Mesenteric fat pad (tissue), 1 donor: ENCODE measurements around the gene DNAJC15. TPM values are rescaled to one million over a fixed set of nuclear protein-coding genes. Genes with fewer than 3 reads are reported as not detected.

Experiments
- DNase-seq: peaks from one replicate; pipeline ENCODE4 v3.0.0-alpha.2; 2020; ENCODE audit warnings: low spot score
- total RNA-seq: library from RNA; stranded (reverse); fragmentation: NEBNext Ultra II Directional; extraction: Animal tissue kit (Norgen Biotek cat#: 25700); gene quantifications from one replicate; pipeline ENCODE4 v1.2.1, GENCODE V29; 2021
- donor health status: DM: yes; HTN: yes; CAD: no.

Gene DNAJC15
- total RNA-seq, 1 donor from 2014 or later = 19.5 TPM

DNA sequence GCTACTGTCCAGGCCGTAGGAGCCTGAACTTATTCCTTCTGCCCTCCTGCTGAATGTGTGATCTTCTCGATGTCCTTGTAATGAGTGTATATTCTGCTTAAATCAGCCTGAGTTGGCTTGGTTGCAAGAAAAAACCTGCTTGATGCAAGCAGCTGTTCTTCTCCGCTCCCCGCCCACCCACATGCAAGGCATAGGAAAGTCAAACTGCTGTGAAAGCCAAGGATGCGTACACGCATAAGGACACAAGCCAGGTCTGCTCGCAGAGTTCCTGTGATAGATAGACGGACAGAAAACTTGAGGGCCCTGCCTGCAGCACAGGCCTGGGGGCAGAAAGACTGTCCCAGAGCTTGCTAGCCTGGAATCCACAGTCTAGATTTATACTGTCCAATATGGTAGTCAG is 101.1 kb downstream of the DNAJC15 start:
- no peak for DNase-seq

DNA sequence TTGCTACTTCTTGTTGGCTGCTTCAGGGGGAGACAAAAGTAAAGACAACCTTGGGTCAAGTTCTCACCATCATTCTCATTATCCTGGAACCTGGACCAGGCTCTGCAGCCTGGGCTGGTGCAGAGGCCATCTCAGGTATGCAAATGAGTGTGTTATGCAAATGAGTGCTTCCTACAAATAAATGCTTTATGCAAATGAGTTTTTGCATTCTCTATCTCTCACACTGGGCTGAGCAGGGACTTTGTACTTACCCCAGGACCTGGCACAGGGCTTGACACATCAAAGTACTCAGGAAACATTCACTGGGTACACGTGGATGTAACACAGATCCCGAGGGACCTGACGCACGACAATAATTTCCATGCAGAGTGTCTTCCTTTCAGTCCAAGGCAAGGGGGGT is 103.0 kb downstream of the DNAJC15 start:
- DNase-seq = peak; percentile 41

DNA sequence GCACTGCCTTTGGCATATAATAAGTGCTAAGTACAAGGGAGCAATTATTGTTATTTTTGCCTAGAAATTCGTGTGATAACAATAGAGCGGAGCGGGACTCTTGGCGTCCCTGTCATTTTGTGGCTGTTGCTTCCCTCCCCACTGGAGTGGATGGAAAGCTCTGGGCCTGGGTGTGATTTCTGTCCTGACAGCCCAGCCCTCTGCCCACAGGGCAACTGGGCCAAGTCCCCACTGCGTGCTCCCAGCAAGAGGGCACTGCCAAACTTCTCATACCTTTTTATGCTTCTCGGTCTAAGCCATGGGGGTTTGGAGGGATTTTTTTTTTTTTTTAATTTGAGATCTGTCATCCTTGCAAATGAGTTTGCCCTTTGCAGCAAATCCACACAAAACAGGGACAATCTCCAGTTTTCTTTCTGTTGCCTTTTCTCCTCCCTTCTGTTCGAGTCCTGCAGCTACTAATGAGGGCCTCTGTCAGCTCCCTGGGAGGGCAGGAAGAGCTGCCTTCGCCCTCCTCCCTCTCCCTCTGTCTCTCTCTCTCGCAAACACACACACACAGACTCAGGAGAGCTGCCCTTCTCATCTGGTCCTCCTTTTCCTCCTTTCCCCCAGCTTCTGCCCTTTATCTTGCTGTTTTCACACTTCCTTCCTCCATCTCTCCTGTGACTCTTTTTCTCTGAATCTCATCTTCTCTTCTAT is 103.9 kb downstream of the DNAJC15 start:
- peak; percentile 30 for DNase-seq

DNA sequence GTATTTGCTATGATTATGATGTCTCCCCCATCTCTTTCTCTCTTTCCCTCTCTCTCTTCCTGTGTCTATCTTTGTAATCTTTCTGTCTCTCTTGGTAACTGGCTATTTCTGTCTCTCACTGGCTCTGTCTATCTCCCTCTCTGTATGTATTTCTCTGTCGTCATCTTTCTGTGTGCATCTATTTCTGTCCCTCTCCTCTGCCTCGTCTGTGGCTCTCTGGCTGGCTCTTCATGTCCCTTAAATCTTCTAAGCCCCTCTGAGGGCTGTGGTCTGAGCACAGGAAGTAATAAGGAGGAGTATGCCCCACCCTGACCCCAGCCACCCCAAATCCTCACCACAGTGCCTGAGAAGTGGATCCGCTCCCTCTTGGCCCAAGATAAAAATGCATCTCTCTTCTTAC is 104.4 kb downstream of the DNAJC15 start:
- no peak for DNase-seq

DNA sequence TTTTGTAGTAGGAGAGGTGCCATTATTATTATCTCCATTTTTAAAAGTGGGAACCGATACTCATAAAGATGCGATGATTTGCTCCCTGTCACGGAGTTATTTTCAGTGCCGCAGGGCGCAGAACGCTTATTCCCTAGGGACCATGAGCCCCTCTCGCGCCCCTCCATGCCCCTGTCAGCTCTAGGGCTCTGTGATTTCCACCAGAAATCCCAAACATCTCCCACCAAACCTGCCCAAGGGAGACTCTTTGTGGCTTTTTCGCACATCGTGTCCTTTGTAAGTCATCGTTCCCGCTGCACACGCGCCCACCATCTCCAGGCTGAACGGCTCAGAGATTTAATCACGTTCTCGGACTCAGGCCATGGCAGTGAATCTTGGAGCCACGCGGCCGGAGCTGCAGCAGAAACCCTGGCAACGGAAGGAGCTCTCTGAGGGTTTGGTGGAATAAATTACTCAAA is 105.1 kb downstream of the DNAJC15 start:
- DNase-seq = no peak

DNA sequence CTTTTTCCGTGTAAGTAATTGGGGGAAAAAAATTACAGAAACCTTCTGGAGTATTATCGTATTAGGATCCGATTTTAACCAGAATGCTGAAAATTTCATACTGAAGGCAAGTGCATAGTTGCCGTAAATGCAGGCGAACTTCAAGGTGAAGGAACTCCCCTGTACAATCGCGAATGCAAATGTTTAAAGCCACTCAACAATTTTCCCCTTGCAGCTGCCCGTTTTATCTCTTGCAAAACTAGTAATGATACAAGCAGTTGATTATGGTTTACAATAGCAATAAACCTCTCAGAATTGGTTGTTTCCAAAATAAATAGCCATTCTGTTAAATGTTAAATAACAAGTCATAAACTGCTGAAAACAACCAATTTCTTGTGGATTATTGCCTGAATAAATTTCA is 105.7 kb downstream of the DNAJC15 start:
- no peak for DNase-seq

DNA sequence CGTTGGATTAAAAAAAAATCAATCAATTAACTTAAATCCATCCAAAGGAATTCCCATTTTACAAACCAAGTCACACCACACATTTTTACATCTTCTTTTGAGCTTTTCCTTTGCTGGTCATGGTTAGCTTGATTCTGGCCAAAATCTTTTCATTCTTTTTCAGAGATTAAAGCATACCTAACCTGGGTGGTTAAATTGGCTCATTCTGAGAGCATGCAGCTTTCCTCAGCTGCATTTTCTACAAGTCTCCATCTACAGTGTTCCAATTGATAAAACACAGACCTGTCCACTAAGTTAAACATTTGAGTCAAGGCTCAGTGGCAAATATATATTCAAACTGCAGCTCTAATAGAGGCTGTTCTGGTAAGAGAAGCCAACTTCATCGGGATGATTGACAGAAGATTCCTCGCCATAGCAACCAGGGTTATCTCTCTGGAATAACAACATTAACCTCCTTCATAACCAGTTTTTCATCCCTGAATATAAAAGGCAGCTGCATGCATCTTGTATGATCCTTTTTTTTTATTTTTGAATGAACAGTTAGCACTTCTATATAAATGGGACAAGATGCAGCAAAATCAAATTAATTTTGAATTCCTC is 106.2 kb downstream of the DNAJC15 start:
- DNase-seq = no peak

DNA sequence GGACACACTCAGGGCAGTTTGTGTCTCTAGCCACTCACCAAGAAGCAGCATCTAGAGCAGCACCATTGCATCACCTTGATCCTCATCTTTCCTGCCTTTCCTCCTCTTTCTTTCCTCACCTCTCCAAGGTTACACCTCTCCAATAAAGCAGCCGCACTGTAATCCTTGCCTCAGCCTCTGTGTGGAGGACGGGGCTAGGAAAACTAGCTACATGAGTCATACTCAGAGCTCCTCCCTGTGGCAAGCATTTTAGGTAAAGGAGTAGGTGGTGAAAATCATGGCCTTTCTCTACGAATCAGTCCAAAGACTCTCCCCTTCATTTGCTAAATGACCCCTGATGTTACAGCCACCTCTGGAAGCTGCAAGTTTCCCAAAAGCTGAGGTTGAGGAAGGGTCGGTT is 108.9 kb downstream of the DNAJC15 start:
- DNase-seq = no peak

DNA sequence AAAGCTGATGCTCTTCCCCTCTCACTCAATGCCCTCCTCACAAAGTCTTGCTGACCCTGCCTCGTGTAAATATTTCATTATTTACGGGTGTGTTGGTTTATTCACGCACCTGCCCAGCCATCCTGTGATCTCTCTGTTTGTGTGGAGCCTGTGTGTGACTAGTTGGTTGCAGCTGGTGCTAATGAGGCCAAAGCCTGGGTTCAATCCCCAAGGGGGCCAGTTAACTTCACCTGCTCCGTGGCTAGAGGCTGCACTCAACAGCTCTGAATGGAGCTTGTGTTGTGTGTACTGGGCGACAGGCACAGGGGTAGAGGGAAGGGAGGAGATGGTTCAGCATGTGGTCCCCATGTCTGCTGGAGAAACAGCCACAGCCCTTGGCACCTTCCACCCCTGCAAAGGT is 109.5 kb downstream of the DNAJC15 start:
- no peak for DNase-seq

DNA sequence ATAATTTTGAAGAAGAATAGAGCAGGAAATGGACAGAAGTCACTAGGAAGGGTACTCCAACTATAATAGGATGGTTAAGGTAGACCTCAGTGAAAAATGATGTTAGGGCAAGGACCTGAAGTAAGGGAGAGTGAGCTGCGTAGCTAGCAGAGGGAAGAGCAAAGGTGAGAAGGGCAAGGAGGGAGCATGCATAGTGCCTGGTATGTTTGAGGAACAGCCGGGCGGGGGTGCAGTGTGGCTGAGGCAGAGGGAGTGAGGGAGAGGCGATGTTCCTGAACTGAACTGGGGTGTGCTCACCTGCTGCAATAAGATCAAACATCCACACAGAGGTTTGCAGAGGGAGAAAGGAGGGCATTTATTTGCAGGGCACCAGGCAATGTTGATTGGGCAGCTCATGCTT is 110.4 kb downstream of the DNAJC15 start:
- DNase-seq = no peak

DNA sequence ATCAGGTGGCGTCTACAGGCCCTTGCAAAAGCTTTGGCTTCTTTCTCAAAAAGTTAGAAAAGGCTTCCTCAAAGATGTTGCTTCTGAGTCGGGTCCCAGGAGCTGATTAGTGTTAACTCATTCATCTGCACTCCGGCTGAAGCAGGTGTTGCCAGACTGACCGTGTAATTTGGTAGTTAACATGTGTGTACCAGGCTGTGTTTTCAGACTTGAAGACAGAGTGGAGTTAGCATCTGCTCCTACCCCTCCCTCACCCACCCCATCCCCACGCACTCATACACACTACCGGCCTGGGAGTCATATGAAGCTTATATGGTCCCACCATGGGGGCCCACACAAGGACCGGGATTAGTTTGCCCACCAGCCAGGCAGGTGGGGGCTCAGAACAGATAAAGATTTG is 111.5 kb downstream of the DNAJC15 start:
- DNase-seq = no peak

DNA sequence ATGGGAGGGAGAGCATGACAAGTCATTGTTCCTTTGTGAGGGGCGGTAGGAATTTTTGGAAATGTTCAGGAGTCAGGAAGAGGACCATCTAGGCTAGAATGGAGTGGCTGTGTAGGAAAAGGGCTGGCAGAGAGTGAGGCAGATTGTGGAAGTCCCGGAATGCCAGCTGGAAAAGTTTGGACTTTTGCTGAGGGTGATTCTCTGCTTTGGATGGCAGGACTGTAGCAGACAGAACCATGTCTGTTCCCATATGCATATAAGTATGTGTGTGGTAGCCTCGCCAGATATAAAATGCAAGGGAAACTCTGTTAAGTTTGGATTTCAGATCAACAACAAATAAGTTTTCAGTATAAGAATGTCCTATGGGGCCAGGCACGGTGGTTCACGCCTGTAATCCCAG is 112.1 kb downstream of the DNAJC15 start:
- no peak for DNase-seq

DNA sequence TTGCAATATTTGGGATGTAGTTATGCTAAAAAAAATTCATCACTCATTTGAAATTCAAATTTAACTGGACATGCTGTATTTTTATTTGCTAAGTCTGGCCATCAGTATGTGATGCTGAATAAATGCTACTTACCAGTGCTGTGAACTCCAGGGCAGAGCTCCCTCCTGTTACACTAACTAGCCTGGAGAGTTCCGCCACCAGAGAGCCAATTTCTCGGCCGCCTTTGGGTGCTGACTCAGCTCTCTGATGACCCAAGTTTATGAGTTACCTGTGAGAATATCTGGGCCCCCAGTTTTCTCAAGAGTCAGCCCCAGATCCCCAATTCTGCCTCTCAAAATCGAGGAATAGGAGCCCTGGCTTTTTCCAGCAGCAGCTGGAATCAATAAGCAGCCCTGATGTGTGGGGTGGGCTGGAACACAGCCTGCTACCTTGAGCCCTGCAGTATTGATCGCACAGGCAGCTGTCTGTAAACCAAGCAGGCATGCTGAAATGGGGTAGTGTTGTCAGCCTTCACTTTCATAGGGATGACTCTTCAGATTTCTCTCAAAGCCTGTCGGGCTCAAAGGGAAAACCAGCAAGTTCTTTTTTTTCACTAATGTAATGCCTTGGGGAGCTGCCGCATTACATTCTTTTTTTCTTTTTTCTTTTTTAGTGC is 113.7 kb downstream of the DNAJC15 start:
- DNase-seq = no peak

DNA sequence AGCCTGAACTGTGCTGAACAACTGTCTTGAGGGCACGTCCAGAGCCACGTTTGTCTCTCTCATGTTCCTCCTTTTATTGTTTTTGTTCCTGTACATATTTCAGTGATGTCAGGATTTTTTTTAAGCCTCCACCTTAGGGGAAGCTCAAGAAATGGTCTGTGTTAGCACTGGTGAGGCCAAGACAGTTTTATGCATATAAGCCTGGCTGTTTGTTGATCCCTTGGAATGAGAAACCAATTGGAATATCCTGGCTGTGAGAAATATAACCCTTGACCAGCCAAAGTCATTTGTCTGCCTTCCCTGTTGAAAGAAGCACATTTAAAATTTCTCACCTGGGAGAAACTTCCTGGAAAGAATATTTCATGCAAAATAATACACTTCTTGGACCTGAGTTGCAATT is 115.8 kb downstream of the DNAJC15 start:
- DNase-seq = no peak

DNA sequence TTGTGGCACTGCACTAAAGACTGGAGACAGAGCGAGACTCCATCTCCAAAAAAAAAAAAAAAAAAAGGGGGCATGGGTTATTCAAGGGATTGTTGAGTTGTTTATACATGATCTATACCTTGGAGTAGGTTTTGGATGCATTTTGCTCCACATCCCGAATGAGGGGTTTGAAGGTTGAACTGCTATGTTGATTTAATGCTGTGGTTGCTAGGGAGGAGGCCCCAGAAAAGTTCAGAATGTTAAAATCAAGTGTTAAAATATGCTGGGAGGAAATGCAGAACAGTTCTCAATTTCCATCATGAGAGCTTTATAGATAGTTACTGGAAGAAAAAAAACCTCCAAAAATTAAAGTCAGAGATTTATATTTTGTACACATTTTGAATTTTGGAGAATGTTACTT is 116.5 kb downstream of the DNAJC15 start:
- DNase-seq = no peak

DNA sequence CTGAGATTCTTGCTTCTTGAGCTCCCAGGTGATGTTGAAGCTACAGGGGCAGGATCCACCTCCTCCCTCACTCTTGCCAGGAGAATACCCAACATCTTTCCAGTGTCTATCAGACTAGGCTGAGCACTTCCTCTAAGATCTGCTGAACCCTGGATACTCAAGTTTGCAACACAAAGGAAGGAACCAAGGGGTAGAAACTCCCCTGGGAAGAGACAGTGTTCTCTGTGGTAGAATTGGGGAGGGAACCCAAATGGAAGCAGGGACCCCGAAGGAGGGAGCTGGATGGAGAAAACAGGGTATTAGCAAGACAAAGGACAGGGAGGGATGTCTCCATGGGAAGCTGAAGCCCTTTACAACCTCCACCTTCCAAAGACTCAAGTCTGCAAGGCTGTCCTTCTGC is 117.6 kb downstream of the DNAJC15 start:
- no peak for DNase-seq

DNA sequence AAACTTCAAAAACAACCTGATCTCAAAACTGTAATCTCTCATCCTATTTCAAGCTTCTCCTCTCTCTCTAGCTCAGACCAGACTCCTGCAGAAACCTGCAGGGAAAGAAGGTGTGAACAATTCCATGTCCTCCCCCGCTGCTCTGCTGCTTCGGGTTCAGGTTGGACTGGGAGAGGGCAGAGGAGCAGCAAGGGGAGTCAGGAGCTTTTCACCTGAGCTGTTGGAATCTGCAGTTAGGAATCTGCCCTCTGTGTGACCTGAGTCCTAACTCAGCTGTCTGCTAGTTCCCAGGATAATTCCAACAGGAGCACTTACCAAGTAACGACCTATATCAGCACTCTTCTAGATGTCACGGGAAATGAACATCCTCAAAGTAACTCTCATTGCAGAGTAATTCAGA is 118.3 kb downstream of the DNAJC15 start:
- DNase-seq = no peak

DNA sequence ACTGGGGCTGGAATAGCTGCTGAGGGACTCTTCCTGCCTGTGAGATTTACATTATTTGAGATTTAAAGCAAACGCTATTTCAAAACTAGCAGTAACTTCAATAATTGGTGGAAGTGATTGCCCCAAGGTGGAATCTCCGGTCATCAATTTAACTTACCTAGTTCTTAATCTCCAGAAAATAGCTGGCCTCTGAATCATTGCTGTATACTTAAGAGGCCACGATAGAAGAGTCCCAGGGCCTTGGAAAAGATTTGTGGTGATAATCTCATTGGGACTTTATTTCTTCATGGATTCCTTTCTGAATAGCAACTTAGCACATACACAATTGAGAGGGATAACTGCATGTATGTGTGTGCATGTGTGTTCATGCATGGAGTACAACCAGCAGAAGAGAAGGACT is 120.2 kb downstream of the DNAJC15 start:
- DNase-seq = no peak

DNA sequence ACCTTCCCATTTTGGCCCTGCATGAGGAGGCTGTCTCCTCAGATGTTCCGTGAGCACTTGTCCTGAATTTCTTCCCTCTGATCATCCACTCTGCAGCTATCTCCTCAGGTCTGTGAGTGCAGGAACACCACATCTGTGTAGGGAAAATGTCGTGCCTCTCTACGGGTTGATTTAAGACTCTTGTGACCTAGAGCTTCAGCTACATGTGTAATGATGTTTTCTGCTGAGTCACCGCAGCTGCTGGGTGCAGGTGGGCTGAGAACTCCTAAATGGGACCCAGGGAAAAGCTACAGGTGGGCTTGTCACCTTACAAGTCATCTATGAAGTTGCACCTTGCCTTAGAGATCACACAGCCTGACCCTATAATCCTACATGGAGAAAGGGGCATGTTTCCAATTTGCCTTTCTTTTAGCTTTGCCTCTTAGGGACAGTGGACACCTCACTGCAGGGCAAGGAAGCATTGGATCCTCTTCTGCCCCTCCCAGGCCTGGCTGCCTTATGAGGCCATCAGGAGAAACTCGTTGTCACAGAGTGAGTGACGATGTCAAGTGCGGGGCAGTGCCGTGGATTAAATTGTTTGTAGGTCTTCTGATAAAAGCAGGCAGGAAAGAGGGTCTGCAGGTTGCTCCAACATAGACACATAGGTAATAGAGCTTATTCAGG is 122.3 kb downstream of the DNAJC15 start:
- no peak for DNase-seq

DNA sequence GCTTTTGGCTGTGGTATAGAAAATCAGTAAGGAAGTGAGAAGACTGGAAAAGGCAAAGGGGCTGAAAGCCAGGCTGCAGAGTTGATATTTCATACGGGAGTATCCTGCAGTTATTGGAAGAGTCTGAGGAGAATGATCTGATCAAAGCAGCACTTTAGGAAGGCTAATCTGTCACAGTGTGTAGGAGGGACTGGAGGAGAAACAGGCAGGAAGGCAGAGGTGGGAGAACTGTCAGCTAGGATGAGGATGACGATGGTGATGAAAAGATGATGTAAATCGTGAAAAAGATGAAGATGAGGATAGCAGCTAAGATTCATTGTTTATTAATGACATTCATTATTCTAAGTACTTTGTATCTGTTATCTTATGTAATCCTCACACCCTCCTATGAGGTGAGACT is 123.0 kb downstream of the DNAJC15 start:
- DNase-seq = no peak

DNA sequence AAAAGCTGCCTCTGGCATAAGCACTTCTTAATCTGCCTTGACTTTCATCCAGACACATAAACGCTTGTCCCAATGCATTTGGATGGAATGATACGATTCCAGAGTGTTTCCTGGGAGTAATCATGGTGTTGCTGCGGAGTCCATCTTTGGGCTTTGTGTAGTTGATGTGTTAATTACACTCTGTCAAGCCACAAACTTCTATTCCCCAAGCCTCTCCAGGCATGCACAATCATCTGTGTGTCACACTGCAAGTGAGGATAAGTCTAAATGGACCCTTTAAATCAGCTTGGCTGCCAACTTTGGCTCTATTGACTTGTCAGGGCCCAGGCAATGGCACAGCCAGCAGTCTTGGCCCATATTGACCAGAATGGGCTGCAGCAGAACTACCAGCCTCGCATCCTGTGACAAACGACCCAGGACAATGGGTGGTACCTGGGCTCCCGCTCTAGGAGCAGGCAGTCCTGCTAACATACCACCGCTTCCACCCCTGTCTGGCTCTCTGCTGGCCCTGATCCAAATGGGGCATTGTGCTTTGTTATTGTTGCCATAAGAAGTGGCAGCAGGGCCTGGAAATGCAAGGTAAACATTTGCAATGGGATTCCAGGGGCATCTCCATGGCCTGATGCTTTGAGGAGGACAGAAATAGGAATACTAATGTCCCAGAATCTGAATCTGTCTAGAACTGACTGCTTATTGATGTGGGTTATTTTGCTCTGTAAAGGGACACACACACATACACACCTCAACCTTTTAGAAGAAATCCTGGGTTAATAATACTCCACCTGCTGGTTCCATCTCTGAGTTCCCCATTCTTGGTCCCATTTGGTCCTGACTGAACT is 127.2 kb downstream of the DNAJC15 start:
- DNase-seq = no peak
